NOMO-1 treated with DMSO at 0.1 percent for 48 hours (cell line): ENCODE data around the gene ARHGAP32.

ENCODE experiments used
- DNase-seq: peaks from one replicate; lab custom pipeline; 2025; ENCODE audit not compliant: unreplicated experiment; lab: John Stamatoyannopoulos, UW

The ARHGAP32 gene

DNA sequence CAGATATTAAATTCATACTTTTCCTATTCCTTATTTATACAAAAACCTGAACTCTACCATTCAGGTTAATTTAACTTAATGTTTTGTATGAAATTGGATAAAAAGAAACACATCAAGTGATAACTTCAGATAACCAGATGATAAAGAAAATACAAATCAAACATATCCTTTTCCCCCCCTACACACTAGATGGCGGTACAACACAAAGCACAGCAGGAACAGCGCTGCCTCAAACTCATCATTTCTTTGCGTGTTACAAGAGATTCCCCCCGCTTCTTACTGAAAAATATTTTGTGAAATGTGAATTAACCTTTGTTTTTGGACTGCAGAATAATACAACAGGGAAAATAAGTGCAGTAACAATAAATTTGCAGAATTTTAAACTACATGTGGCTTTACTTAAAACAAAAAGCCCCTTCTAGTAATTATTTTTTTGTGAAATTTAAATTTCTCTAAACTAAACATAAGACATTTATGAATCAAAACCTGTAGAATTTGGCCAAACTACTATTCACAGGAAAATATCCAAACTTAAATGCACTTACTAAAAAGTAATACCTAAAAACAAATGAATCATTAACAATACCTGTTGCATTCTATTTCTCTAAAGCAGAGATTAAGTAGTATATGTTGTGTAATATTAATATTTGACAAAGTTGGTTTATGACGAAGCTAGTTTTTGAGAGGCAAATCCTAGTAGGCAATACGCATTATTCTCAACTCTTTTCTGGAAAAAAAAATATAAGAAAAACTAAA is 74.4 kb downstream of the ARHGAP32 start:
- peak; percentile 44 for DNase-seq

DNA sequence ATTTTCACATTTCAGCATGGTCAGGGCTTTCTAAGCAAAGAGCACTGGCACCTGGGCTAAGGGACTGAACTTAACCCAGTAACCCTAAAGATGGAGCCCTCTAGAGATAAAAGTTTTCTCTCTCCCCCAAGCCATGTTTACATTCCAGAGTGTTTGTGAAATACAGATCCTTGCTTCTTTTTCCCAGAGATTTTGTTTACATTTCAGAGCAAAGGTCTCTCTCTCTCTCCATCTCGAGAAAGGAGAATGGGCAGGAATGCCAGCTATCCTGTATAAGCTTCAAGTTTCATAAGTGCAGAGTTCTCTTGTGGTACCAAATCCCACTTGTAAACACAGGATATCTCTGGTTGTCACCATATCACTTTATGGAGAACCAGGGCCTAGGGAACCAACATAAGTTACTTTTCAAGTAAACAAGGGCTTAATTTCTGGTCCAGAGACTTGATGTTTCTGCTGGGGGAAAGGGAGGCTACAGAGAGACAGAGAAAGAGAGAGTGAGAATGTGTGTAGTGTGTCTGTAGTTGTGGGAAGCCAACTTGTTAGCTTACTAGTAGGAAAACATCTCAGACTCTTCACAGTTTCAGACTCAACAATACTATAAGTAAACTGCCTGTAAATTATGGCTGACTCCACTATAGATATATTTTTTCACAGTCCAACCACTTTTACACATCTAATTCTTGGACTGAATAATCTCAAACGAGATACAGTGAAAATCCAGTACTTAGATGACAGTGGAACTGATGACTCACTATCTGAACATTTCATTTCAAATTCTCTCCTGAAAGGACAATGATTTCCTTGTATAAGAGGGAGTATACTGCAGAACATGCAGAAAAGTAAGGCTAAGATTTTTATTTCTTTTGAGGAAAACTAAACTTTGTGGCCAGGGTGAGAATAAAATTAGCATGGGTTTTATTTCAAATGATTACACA is 76.2 kb downstream of the ARHGAP32 start:
- no peak for DNase-seq

GRCh38 chr11:129109701-129110100 is 82.4 kb downstream of the ARHGAP32 start:
- no peak for DNase-seq

GRCh38 chr11:129106788-129107187 is 85.3 kb downstream of the ARHGAP32 start:
- DNase-seq, result no peak

- no peak for DNase-seq
Observed at GRCh38 chr11:129102756-129103155, 89.4 kb downstream of the ARHGAP32 start.

- DNase-seq, result no peak
Observed at GRCh38 chr11:129102225-129102624, 89.9 kb downstream of the ARHGAP32 start.

DNA sequence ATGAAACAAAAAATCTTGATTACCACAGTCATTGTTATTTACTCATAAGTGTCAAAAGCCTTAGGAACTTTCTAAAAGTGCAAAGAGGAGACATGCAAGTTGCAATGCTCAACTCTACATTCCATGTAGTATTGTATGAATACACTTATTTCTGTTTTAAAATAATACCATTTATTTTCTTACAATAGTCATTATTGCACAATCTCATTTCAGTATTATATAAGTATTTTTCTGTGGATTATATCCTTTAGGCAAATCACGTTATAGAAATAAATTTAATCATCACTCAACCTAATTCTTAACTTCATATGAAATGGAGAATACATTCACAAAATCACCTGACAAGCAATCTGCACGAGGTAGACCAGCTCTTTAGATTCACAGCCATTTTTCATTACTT is 98.8 kb downstream of the ARHGAP32 start:
- no peak for DNase-seq

DNA sequence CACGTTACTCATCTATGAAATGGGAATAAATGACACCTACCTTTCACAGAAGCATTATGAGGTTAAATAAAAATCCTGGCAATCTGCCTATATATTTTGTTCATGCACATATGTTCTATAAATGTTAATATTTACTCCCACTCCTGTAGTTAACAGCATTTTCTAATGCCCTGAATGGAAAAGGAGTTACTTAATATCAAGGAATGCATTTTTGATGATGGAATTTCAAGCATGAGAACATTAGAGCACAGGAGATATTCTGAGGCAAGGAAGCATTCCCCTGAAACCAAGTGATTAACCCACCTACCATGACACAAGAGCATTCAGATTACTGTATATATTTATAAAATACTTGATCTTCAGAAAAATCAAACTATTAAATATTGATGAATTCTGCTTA is 102.1 kb downstream of the ARHGAP32 start:
- DNase-seq, result no peak

- no peak for DNase-seq
Observed at GRCh38 chr11:129089279-129089678, 102.8 kb downstream of the ARHGAP32 start.

DNA sequence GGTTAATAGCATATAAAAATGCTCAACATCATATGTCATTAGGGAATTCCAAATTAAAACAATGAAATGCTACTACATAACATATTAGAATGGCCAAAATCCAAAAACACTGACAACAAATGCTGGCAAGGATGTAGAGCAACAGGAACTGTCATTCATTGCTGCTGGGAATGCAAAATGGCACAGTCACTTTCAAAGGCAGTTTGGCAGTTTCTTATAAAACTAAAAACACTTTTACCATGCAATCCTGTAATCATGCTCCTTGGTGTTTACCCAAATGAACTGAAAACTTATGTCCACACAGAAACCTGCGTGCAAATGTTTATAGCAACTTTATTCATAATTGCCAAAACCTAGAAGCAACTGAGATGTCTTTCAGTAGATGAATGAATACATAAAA is 105.1 kb downstream of the ARHGAP32 start:
- DNase-seq, result no peak

GRCh38 chr11:129077191-129077590 is 114.9 kb downstream of the ARHGAP32 start:
- no peak for DNase-seq

DNA sequence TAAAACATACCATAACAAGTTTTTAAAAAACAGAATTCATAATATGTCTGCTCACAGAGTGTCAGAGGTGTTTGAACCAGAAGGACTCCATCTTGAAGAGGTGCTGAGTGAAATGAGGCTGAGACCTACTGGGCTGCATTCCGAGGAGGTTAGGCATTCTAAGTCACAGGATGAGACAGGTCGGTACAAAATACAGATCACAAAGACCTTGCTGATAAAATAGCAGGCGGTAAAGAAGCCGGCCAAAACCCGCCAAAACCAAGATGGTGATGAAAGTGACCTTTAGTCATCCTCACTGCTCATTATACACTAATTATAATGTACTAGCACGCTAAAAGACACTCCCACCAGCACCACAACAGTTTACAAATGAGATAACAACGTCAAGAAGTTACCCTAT is 116.4 kb downstream of the ARHGAP32 start:
- no peak for DNase-seq

DNA sequence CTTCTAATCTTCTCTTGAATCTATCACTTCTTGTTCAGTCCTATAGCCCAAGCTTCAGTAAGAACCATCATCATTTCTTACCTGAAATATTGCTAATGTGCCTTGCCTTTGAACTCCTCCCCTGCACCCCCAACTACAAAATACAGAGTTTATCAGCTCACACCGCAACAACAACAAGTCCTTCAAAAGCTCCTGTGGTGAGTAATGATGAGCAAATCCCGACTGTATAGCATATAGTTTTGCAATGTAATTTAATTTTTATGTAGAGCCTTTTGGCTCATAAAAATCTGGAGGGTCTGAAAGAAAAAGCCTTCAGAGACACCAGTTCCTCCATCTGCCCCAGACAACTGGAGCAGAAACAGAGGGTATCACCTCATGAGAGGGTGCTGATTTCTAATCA is 124.7 kb downstream of the ARHGAP32 start:
- DNase-seq, result no peak

GRCh38 chr11:129066229-129066628 is 125.9 kb downstream of the ARHGAP32 start:
- DNase-seq, result no peak

DNA sequence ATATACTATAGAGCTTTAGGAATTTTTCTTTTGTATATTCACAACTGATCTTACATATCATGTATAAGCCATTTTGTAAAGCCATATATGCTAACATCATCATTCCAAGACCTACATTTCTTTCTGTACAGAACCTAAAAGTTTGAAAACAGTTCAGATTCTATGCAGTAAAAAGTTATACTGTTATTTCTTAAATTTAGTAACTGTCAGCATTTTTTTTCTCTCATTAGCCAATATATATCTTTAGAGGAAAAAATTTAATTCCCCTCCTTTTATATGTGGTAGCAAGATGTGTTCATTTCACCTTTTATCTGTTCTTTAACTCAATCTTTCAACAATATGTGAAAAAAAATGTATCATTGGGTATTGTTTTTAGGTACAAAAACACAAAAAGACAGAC is 129.0 kb downstream of the ARHGAP32 start:
- no peak for DNase-seq

DNA sequence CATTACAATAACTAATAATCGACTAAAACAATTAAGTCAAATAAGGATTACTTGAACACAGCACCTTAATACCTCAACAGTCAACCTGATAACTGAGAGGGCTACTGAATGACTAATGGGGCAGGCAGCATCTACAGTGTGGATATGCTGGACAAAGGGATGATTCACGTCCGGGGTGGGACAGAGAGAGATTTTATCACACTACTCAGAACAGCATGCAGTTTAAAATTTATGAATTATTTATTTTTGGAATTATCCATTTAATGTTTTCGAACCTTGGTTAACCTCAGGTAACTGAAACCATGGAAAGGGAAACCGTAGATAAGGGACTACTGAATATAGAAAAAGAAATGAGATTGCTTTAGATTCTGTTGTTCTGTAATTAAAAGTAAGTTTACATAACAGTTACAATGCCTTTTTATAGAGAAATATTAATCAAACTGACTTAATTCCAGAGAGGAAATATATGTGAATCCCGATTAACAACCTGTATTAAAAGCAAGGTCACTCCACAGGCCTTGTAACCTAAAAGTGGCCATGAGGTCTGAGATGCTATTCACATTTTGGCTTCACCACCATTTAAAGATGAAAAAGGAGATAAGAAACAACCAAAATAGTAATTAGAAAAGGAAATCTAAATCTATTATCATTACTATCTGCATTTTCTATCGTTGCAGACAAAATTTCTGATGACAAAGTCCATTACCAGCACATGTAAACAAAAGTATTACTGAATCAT is 130.5 kb downstream of the ARHGAP32 start:
- DNase-seq, result no peak

DNA sequence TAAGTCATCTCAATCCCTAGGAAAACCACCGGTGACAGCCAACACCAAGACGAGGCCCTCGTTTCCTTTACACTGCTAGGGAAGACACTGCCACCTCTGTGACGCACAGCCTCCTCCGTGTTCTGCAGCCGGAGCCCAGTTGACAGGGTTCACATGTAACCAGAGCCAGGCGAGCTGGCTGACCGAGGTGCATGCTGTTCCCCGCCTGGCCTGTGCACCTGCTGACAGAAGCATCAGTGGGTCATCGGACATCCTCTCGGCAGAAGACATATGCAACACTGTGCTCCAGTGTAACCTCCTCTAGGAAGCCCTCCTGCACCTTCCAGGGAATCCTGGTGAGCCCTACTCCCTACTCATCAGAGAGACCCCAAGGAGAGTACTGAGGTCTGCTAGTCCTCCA is 135.2 kb downstream of the ARHGAP32 start:
- no peak for DNase-seq

DNA sequence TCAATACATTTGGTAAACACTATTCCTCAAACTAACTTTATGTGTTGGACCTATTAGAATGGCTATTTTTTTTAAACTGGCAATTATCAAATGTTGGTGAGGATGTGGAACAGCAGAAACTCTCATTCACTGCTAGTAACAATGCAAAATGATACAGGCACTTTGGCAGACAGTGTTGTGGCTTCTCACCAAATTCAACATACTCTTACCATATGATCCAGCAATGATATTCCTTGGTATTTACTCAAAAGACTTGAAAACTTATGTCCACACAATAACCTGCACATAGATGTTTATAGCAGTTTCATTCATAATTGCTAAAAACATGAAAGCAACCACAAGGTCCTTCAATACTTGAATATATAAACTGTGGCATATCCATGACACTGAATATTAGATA is 136.9 kb downstream of the ARHGAP32 start:
- DNase-seq, result no peak

- no peak for DNase-seq
Observed at GRCh38 chr11:129048911-129049310, 143.2 kb downstream of the ARHGAP32 start.

- no peak for DNase-seq
Observed at GRCh38 chr11:129045150-129045549, 147.0 kb downstream of the ARHGAP32 start.

DNA sequence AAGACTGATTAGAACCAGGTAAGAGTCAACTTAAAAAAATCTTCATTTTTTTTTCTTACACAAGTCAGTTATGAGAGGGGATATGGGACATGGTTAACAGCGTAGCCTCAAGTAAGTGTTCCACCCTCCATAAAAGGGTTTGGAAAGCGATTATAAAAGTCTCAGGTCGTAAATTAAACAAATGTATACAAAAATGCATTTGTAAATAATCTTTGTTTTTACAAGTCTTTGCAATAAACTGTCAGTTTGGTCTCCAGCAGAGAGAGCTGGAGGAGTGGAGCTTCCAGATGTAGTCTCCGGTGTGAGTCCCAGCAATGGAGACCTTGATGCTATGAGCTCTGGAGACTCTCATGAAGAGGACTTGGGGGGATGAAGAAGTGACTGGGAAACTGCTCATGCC is 149.6 kb downstream of the ARHGAP32 start:
- DNase-seq, result no peak

DNA sequence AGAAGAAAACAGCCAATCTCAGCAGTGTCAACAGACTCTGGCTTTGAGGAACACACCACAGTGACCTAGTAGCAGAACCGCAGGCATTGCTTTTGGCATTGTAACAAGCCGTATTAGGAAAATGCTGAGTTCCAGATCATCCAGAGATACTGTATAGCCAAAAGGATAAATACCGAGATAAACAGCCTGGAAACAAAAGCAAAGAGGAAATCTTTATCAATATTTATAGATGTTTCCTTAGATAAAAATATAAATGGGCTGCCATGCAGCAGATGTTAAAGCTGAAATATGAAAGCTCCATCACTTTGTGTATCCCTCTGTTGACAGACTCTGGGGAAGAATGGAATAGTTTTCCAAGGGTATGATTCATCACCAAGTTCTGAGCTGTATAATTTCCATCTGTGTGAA is 150.5 kb downstream of the ARHGAP32 start:
- DNase-seq, result no peak
